Panc1 (cell line): Measurements from ENCODE around the gene NAPA. TPM values are rescaled to one million over a fixed set of nuclear protein-coding genes. Genes with fewer than 3 reads are reported as not detected.
A peak's percentile ranks its signal among the peaks of the same experiment; 100 is the strongest.

Experiments
- ATAC-seq: fragments of 200-7000 bp; cut with Tn5 transposase; 2 replicates; pipeline ENCODE4 v1.9.1; 2020; ENCODE audit warnings: mild to moderate bottlenecking, moderate library complexity
- BruUV-seq: library from RNA; stranded (reverse); fragments of 400-500 nt; replicated peaks from 2 replicates; lab custom pipeline; 2021; lab: Mats Ljungman, UMichigan
- CTCF ChIA-PET: fragments of 300-600 bp; sonication (Branson Sonifier 250); formaldehyde crosslinking; loops from one replicate; lab custom pipeline; 2022; ENCODE audit warnings: antibody characterized with exemption; lab: Charles Lee
- POLR2A ChIA-PET: fragments of 300-600 bp; sonication (Branson Sonifier 250); formaldehyde crosslinking; loops from one replicate; lab custom pipeline; 2022; ENCODE audit warnings: antibody characterized with exemption; lab: Charles Lee
- DNase-seq: peaks from one replicate; pipeline ENCODE4 v3.0.0-alpha.2; 2010; ENCODE audit warnings: low read depth, low spot score
- H3K27ac ChIP-seq: 2 replicates; pipeline ENCODE4 v1.5.1; 2011; ENCODE audit warnings: mild to moderate bottlenecking, low read length, inconsistent platforms
- H3K27me3 ChIP-seq: fragments of 200-500 bp; sonication (Bioruptor generic); 2 replicates; pipeline ENCODE4 v1.6.0; 2014; ENCODE audit warnings: low read length, inconsistent platforms; ENCODE audit not compliant: control insufficient read depth, insufficient read depth
- H3K36me3 ChIP-seq: fragments of 200-500 bp; sonication (Bioruptor generic); 2 replicates; pipeline ENCODE4 v1.5.1; 2014; ENCODE audit warnings: inconsistent platforms, mild to moderate bottlenecking, low read length, moderate library complexity; ENCODE audit not compliant: control insufficient read depth, insufficient read depth
- H3K4me1 ChIP-seq: 2 replicates; pipeline ENCODE4 v1.5.1; 2011; ENCODE audit warnings: inconsistent platforms, mild to moderate bottlenecking, low read length, moderate library complexity; ENCODE audit not compliant: control insufficient read depth, insufficient read depth
- H3K4me3 ChIP-seq, 2 experiments: 2 replicates each; pipeline ENCODE4 v1.5.1; 2011 to 2012; ENCODE audit warnings: low read depth in 2 of 2, low read length in 2 of 2, mild to moderate bottlenecking in 2 of 2, inconsistent platforms in 1 of 2, moderate library complexity in 1 of 2
- H3K9me3 ChIP-seq: fragments of 200-500 bp; sonication (Bioruptor generic); 2 replicates; pipeline ENCODE4 v1.5.1; 2014; ENCODE audit warnings: low read depth, mild to moderate bottlenecking, inconsistent platforms, low read length, moderate library complexity; ENCODE audit not compliant: control insufficient read depth, insufficient read depth
- CTCF ChIP-seq: fragments of 450-650 bp; IDR thresholded peaks from 2 replicates; pipeline ENCODE4 v1.5.1; 2017; ENCODE audit warnings: mild to moderate bottlenecking
- POLR2AphosphoS5 ChIP-seq: IDR thresholded peaks from 2 replicates; pipeline ENCODE4 v1.6.1; 2012; ENCODE audit warnings: mild to moderate bottlenecking, low read depth, low read length, moderate library complexity
- REST ChIP-seq, 2 experiments: IDR thresholded peaks; 2 replicates each; pipeline ENCODE4 v1.6.1; 2011 to 2012; ENCODE audit warnings: low read depth in 2 of 2, control low read depth in 1 of 2, low read length in 1 of 2, mild to moderate bottlenecking in 1 of 2, moderate library complexity in 1 of 2; ENCODE audit not compliant: insufficient read depth in 1 of 2
- SIN3A ChIP-seq: IDR thresholded peaks from 2 replicates; pipeline ENCODE4 v1.6.1; 2012; ENCODE audit warnings: low read depth, mild to moderate bottlenecking, low read length, moderate library complexity, borderline replicate concordance; ENCODE audit not compliant: insufficient read depth
- TCF7L2 ChIP-seq: IDR thresholded peaks from 2 replicates; pipeline ENCODE4 v1.6.1; 2011; ENCODE audit warnings: mild to moderate bottlenecking, low read depth, low read length, inconsistent platforms
- in situ Hi-C: cut with HindIII; loops from 2 replicates; pipeline ENCODE4 v1.10.0; 2016; ENCODE audit warnings: low sequenced_read_pairs, low pct_unique_long_range_greater_than_20kb
- intact Hi-C: fragments of 100-400 bp; cut with micrococcal nuclease; formaldehyde crosslinking; loops from one replicate; pipeline ENCODE4 v1.10.0; 2022; ENCODE audit not compliant: unreplicated experiment
- total RNA-seq: library from RNA; stranded (reverse); gene quantifications from one replicate; pipeline ENCODE4 v1.2.1, GENCODE V29; 2021; ENCODE audit not compliant: unreplicated experiment

Gene NAPA
- total RNA-seq, 1 experiment from 2014 or later = 71.0 TPM

GRCh38 chr19:47445527-47445926 lies 69.3 kb downstream of the NAPA start:
- ChIA-PET CTCF (interaction anchor here (0.6 kb wide), 1 partner anchor 166 kb away, joined by 4 read pairs; no protein-coding TSS in a partner anchor), POLR2A (no interaction called here)
- H3K9me3 ChIP-seq = no peaks in the 10 kb centered on the region
- peak overlapping the region in 1 of 2 experiments; percentile 21; a peak in 2 of 4 replicates for H3K4me3 ChIP-seq
- BruUV-seq = no TSS peak
- no peak overlapping the region for H3K27ac ChIP-seq
- intact Hi-C loops (no loop called here), in situ Hi-C loops (no loop called here)
- no peaks in the 10 kb centered on the region for H3K4me1 ChIP-seq
- peaks cover 2% of the 10 kb centered on the region; the same call in 1 of the 2 replicates for H3K27me3 ChIP-seq
- ATAC-seq (no peak), DNase-seq (no peak)
- H3K36me3 ChIP-seq = no peaks in the 10 kb centered on the region
- TF ChIP-seq SIN3A (no peak), POLR2AphosphoS5 (no peak), CTCF (no peak), REST (IDR thresholded peaks at IDR 0.05; ENCODE audit: insufficient read depth in 1 of 2, low read depth in 2 of 2, low read length in 1 of 2) (no peak), TCF7L2 (no peak)

- ATAC-seq = no peak
- peak; percentile 92 to 95 for TF ChIP-seq REST (IDR thresholded peaks at IDR 0.05; ENCODE audit: insufficient read depth in 1 of 2, low read depth in 2 of 2, low read length in 1 of 2)
- TF ChIP-seq POLR2AphosphoS5 = no peak
- no peak for TF ChIP-seq TCF7L2
- TF ChIP-seq SIN3A = no peak
- TF ChIP-seq CTCF = no peak
- in situ Hi-C loops = no loop called here
- DNase-seq = no peak
- ChIA-PET POLR2A (no interaction called here), CTCF (no interaction called here)
- intact Hi-C loops = no loop called here
- H3K27me3 ChIP-seq = peaks cover 2% of the 10 kb centered on the region; the same call in 1 of the 2 replicates
- H3K4me3 ChIP-seq = no peak overlapping the region
- H3K36me3 ChIP-seq = no peaks in the 10 kb centered on the region
- H3K9me3 ChIP-seq = no peaks in the 10 kb centered on the region
- no TSS peak for BruUV-seq
- no peak overlapping the region for H3K27ac ChIP-seq
- no peaks in the 10 kb centered on the region for H3K4me1 ChIP-seq
Observed at GRCh38 chr19:47444388-47444821, 70.5 kb downstream of the NAPA start.
